A673 (cell line): Measurements from ENCODE around the gene TEPSIN. TPM values are rescaled to one million over a fixed set of nuclear protein-coding genes. Genes with fewer than 3 reads are reported as not detected.

Source experiments
- BruUV-seq: library from RNA; stranded (reverse); fragments of 400-500 nt; replicated peaks from 2 replicates; lab custom pipeline; 2021; lab: Mats Ljungman, UMichigan
- CTCF ChIA-PET: fragments of 300-600 bp; sonication (Branson Sonifier 250); formaldehyde crosslinking; loops from one replicate; lab custom pipeline; 2022; ENCODE audit warnings: antibody characterized with exemption; lab: Charles Lee
- POLR2A ChIA-PET: fragments of 300-600 bp; sonication (Branson Sonifier 250); formaldehyde crosslinking; loops from one replicate; lab custom pipeline; 2022; ENCODE audit warnings: antibody characterized with exemption; ENCODE audit not compliant: low non-redundant PET; lab: Charles Lee
- DNase-seq: peaks from one replicate; pipeline ENCODE4 v3.0.0-alpha.2; 2015; ENCODE audit warnings: low spot score
- H3K27ac ChIP-seq: fragments of 200-600 bp; sonication (generic); 2 replicates; pipeline ENCODE4 v1.5.1; 2016; ENCODE audit warnings: mixed run types, low read depth, mild to moderate bottlenecking, mixed read lengths, antibody characterized with exemption, low read length; ENCODE audit not compliant: poor library complexity, severe bottlenecking
- H3K27me3 ChIP-seq: fragments of 200-600 bp; sonication (generic); replicated peaks from 2 replicates; pipeline ENCODE4 v1.6.1; 2017; ENCODE audit warnings: mixed run types, low read depth, mild to moderate bottlenecking, mixed read lengths, antibody characterized with exemption, low read length; ENCODE audit not compliant: insufficient read depth, poor library complexity
- H3K36me3 ChIP-seq: fragments of 200-600 bp; sonication (generic); 2 replicates; pipeline ENCODE4 v1.6.1; 2016; ENCODE audit warnings: mixed run types, mild to moderate bottlenecking, mixed read lengths, antibody characterized with exemption, low read length; ENCODE audit not compliant: insufficient read depth, poor library complexity, severe bottlenecking
- H3K4me1 ChIP-seq: fragments of 200-600 bp; sonication (generic); 2 replicates; pipeline ENCODE4 v1.6.1; 2017; ENCODE audit warnings: mixed run types, mild to moderate bottlenecking, mixed read lengths, antibody characterized with exemption, low read length; ENCODE audit not compliant: insufficient read depth, poor library complexity, severe bottlenecking
- H3K4me3 ChIP-seq: fragments of 200-600 bp; sonication (generic); 2 replicates; pipeline ENCODE4 v1.5.1; 2016; ENCODE audit warnings: low read depth, mixed run types, mild to moderate bottlenecking, mixed read lengths, low read length; ENCODE audit not compliant: poor library complexity, severe bottlenecking
- H3K9me3 ChIP-seq: fragments of 200-600 bp; sonication (generic); 2 replicates; pipeline ENCODE4 v1.6.1; 2016; ENCODE audit warnings: mixed run types, low read depth, mild to moderate bottlenecking, mixed read lengths, antibody characterized with exemption, low read length; ENCODE audit not compliant: poor library complexity, severe bottlenecking
- CTCF ChIP-seq: fragments of 300-800, 200-600 bp; sonication (generic); conservative IDR thresholded peaks from 2 replicates; pipeline ENCODE4 v1.5.1; 2017; ENCODE audit warnings: low read depth, mild to moderate bottlenecking, antibody characterized with exemption, low read length, moderate library complexity, mixed read lengths
- EZH2 ChIP-seq: fragments of 200-600 bp; sonication (generic); IDR thresholded peaks from 2 replicates; pipeline ENCODE4 v1.6.1; 2017; ENCODE audit warnings: borderline replicate concordance, low read depth, mild to moderate bottlenecking, mixed read lengths, antibody characterized with exemption, low read length; ENCODE audit not compliant: poor library complexity, severe bottlenecking
- intact Hi-C: fragments of 100-400 bp; cut with micrococcal nuclease; formaldehyde crosslinking; loops from one replicate; pipeline ENCODE4 v1.10.0; 2022; ENCODE audit not compliant: unreplicated experiment
- total RNA-seq: library from RNA; stranded (reverse); gene quantifications from 2 replicates; pipeline ENCODE4 v1.2.3, GENCODE V29; 2021

The TEPSIN gene
- total RNA-seq, 1 experiment from 2014 or later, result 36.1 TPM

GRCh38 chr17:81232616-81233241 lies 6.1 kb downstream of the TEPSIN start:
- TF ChIP-seq EZH2 (no peak), CTCF (no peak)
- H3K27me3 ChIP-seq, result no peaks in the 10 kb centered on the region
- no peak for DNase-seq
- H3K36me3 ChIP-seq, result no peaks in the 10 kb centered on the region
- H3K9me3 ChIP-seq, result no peaks in the 10 kb centered on the region
- H3K27ac ChIP-seq, result no peak overlapping the region
- intact Hi-C loops, result no loop called here
- no TSS peak for BruUV-seq
- POLR2A ChIA-PET, result no interaction called here
- CTCF ChIA-PET, result no interaction called here
- H3K4me3 ChIP-seq, result no peak overlapping the region
- H3K4me1 ChIP-seq, result peaks cover 2% of the 10 kb centered on the region

- Histone ChIP-seq H3K27me3 (no peaks in the 10 kb centered on the region), H3K9me3 (peaks cover 1% of the 10 kb centered on the region), H3K4me3 (no peak overlapping the region), H3K27ac (no peak overlapping the region), H3K4me1 (no peaks in the 10 kb centered on the region), H3K36me3 (no peaks in the 10 kb centered on the region)
- CTCF ChIA-PET, result no interaction called here
- TF ChIP-seq CTCF, result no peak
- TF ChIP-seq EZH2, result no peak
- BruUV-seq, result no TSS peak
- DNase-seq, result no peak
- POLR2A ChIA-PET, result no interaction called here
- intact Hi-C loops, result no loop called here
Observed at GRCh38 chr17:81231766-81232581, 6.9 kb downstream of the TEPSIN start.

- Histone ChIP-seq H3K27me3 (no peaks in the 10 kb centered on the region), H3K9me3 (peaks cover 5% of the 10 kb centered on the region), H3K4me1 (no peaks in the 10 kb centered on the region), H3K36me3 (no peaks in the 10 kb centered on the region), H3K27ac (no peak overlapping the region), H3K4me3 (no peak overlapping the region)
- no peak for DNase-seq
- intact Hi-C loops, result no loop called here
- no TSS peak for BruUV-seq
- TF ChIP-seq CTCF (no peak), EZH2 (no peak)
- POLR2A ChIA-PET, result no interaction called here
- CTCF ChIA-PET, result no interaction called here
Observed at GRCh38 chr17:81231121-81231645, 7.7 kb downstream of the TEPSIN start.
